IPS-NIHi7 (cell line): ENCODE measurements around the gene ADAMTSL5.
"Not testable (repeated sequence)": the region's sequence is repeated elsewhere in the genome, so short reads cannot be mapped to it uniquely, and the experiment has no call there.

Source experiments
- DNase-seq: peaks from one replicate; pipeline ENCODE4 v3.0.0; 2012; ENCODE audit warnings: mixed read lengths; ENCODE audit errors: extremely low spot score

The ADAMTSL5 gene

DNA sequence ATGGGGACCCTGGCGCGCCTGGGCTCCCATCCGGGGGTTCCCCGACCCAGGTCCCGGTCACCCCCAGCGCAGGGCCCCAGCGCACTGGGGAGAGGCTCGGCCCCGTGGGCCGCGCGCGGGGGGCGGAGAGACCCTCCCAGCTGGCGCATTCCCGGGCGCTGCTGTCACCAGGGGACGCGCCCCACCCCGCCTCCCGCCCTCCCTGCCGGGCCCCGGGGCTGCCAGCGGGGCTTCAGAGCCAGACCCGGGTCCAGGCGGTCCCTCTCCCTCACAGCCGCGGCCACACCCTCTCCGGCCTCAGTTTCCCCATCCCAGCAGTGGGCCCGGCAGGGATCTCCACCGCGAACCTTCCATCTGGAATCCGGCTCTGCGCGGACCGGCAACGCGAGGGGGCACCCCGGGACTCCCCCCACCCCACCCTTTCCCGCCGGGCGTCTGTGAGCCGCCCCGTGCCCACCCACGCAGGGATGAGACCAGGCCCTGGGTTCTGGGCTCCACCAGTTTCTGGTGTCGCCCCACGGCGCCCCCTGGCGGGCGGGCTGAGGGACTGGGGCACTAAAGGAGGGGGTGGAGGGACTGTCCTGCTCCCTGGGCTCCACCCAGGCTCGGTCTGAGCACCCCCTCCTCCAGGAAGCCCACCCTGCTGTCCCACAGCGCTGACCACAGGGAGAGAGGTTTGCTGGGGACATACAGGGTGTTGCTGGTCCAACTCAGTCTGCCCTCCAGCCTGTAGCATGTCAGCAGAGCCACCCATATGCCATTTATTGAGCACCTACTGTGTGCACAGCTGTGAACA lies 878 bp upstream of the ADAMTSL5 start:
- DNase-seq, result peak; percentile 74

DNA sequence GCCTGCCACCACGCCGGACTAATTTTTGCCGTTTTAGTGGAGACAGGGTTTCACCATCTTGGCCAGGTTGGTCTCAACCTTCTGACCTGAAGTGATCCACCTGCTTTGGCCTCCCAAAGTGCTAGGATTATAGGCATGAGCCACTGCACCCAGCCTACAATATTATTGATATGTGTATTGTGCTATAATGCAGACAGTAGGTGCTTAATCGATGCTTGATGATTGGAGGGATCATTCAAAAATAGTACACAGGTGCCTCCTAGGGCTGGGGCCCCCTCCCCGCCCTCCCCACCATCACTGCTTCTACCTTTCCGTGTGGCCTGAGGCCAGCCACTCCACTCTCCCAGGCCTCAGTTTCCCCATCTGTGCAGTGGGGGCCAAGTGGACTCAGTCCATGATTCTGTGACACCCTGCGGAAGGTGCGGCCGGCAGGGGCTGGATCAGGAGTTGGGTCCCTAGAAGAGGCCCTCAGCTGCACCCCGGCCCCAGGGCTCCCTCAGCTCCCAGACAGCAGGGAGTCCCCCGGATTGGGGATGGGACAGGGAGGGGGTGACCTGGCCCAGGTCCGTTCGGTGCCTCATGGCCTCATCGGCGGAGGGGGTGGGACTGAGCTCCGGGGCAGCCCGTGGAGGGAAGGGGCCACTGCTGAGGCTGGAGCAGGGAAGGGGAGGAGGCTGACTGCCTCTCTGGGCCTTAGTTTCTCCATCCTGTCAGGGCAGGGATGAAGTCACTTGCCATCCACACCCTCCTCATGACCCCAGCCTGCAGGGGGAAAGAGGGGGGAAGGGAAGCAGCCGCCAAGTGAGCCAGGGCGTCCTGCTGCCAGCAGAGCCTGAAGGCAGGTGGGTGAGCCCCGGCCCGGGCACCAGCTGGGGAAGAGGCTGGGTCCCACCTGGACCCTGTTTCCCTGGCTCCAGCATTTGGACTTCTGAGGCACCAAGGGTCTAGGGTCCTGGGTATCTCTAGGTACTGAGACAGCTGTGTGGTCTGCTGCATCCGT lies 1.2 kb downstream of the ADAMTSL5 start:
- DNase-seq, result no peak

DNA sequence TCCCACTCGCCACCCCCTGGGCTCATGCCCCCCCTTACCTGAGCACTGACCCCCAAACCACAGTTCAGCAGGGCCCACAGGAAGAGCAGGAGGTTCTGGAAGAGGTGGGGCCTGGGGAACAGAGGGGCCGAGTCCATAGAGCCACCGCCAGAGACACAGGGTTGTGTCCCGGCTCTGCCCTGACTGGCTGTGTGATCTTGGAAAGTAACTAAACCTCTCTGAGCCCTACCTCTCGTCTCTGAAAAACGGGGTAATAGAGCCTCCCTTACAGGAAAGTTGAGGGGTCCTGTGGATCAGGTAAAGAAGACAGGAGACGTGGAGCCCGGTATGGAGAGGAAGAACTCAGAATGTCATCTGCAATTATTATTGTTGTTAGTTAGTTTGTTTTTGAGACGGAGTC lies 2.0 kb downstream of the ADAMTSL5 start:
- no peak for DNase-seq

DNA sequence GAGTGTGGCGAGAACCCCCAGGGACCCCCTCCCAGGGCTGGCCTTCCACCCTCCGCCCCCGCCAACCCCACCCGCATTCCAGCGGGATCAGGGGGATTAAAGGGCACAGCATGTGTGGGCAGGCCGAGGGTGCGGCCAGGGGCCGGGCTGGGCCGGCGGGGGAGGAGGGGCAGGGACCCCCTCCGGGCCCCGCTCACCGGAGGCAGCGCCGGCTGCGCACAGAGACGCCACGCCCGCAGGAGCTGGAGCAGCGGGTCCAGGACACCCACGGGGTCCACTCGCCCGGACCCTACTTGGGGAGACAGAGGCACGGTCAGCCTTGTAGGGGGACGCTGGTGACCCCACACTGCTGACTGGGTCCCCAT lies 2.4 kb downstream of the ADAMTSL5 start:
- DNase-seq, result no peak

DNA sequence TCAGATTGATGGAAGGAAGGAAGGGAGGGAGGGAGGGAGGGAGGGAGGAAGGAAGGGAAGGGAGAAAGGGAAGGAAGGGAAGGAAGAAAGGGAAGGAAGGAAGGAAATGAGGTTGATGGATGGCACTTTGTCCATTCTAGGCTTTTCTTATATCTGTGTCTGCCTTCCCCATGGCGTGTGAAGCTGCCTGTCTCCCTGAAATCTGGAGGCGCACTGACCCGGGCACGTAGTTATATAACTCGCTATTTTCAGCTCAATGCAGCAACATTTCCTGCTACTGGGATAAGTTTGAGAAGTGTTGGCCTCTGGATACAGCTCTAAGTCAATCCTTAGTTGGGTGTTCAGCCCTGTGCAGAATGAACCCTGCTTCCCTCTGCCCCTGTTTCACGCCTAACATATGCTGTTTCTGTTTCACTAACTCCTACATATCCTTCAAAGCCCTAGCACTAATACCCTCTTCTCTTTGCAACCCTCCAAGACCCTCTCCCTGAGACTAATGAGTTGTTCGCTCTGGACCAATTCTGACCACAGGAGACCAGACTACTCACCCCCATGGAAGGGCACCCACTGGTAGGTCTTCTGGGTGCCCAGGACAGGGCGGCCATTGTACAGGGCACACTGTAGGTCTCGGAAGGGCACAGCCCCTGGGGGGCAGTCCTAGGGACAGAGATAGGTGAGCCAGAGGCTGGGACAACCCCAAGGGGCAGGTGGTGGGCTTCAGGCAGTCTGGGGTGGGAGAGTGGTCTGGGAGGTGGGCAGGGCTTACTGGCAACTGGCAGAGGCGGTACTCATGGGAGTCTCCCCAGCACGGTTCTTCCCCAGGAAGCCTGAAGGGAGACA lies 3.0 kb downstream of the ADAMTSL5 start:
- DNase-seq, result no peak

DNA sequence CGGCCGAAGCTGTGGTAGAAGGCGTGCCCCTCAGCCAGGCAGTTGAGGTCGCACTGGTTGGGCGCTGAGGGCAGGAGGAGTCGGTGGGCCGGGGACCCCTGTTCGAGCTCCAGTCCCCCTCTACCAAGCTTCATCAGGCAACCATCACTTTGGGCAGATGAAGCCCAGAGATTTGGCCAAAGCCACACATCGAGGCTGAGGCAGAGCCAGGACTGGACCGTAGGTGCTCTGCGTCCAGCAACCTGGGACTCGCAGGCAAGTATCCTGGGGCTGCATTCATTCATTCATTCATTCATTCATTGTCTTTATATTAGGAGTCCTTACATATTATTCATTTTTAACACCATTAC lies 4.3 kb downstream of the ADAMTSL5 start:
- no peak for DNase-seq

DNA sequence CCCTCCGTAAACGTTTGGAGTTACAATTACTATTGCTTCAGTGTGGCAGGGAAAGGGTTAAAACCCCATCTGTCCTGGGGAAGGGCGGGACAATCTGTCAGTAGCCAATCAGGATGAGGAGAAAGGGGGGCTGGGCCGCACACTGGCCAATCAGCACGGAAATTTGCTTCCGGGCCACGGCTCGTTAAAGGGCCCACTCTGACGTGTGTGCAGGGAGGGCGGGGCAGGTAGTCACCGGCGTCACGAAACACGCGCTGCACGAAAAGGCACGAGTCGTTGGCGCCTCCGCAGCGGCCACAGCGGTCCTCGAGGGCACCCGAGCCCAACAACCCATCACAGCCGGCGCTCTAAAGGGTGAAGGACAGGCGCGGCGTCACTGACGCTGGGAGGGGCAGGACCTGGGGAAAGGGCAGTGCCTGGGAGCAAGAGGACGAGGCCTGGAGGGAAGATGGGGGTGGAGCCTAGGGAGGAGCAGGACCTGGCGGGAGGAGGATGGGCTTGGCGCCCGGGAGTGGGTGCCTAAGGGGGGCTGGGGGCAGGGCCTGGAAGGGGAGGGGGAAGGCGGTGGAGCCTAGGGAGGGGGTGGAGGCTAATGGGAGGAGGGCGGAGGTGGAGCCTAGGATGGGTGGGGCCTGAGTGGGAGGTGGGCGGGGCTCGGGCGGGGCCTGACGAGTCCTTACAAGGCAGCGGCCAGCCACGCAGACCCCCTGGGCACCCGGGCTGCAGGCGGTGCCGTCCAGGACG lies 4.9 kb downstream of the ADAMTSL5 start:
- DNase-seq, result peak; percentile 99

DNA sequence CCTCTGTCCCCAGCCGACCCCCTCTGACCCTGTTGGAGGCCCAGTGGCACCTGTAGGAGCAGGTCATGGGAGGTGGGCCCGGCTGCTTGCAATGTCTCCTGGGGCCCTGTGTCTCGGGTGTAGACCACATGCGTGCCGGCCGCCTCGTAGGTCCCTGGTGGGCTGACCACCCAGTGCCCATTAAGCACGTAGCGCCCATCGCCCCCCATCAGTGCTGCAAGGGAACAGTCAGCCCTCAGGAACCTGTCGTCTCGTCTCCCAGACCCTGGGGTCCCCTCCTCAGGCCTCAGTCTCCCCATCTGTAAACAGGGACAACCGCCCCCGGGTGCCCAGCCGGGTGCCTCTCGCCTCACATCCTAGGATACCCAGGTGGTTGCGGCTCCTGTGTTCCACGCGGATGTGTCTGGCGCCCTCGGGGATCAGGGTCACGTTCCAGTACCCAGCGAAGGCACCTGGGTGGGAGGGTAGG lies 5.6 kb downstream of the ADAMTSL5 start:
- DNase-seq, result no peak

DNA sequence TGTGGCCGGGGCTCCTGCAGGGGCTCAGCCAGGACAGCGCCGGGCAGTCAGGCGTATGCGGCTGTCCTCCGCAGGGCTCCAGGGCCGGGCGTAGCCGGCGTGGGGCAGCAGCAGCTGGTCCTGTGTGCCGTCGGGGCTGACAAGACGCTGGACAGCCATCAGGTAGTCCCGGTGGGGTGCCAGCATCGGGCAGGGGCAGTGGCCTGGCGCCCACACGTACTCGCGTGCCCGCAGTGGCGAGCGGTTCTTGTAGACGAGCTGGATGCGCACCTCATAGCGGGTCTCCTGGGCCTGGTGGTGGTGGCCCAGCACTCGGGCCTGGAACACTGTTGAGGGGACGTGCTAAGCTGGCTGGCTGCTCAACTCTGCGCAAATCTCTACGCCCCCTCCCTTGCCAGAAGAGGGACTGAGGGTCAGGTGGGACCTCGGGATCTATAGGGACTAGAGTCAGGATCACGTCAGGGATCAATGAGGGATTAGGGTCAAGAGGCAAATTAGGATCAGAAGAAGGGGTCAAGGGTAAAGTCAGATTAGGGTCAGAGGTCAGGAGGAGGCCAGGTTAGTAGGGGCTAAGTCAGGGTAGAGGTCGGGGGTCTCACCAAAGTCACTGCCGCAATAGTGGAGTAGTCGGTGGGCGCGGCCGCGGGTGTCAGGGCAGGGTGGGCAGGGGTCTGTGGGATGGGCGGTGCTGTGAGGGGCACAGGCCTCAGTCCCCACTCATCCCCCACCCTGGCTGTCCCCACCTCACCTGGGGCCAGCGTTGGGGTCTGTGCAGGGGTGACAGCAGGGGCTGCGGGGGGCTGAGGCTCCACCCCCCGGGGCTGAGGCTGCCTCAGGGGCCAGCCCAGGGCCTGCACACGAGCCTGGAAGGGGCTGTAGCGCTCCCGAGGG lies 6.6 kb downstream of the ADAMTSL5 start:
- DNase-seq, result no peak

DNA sequence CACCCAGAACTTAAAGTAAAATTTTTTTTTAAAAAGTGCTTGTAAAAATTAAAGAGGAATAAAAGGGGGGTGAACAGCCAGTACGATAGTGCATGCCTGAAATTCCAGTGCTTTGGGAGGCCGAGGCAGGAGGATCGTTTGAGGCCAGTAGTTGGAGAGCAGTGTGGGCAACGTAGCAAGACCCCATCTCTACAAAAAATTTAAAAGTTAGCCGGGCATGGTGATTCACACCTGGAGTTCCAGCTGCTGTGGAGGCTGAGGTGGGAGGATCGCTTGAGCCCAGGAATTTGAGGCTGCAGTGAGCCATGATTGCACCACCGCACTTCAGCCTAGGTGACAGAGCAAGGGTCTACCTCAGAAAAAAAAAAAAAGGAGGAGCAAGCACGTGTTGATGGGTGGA lies 7.8 kb downstream of the ADAMTSL5 start:
- no peak for DNase-seq

DNA sequence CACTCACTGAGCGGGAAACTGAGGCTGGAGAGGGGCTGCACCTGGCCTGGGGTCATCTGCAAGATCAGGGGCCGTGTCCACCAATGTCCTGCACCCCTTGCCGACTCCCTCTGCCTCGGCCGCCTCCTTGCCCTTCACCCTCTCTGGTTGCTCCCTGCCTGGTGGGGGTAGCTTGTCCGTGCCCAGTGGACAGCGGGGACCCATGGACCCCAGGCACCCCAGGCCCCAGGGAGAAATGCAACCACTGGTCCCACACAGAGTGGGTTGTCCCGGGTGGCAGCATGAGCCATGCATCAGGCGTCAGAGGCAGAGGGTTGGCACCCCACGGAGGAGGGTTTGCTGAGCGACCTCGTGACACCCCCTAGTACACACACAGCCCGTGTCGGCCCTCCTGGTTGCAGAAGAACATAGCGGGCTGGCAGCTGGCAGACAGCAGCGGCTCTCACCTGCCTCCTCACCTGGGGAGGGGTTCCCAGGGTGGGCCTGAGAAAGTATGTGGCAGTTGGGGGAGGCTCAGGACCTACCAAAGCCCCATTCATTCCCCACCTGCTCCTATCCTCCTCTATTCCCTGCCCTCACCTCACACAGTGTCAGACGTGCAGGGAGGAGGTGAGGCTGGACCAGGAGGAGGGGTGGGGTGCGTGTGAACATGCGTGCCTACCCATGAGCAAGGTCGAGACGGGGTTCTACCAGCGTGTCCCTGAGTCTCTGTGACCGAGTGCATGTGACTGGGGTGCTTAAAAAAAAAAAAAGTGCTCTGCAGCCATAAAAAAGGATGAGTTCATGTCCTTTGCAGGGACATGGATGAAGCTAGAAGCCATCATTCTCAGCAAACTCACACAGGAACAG lies 8.7 kb downstream of the ADAMTSL5 start:
- no peak for DNase-seq

DNA sequence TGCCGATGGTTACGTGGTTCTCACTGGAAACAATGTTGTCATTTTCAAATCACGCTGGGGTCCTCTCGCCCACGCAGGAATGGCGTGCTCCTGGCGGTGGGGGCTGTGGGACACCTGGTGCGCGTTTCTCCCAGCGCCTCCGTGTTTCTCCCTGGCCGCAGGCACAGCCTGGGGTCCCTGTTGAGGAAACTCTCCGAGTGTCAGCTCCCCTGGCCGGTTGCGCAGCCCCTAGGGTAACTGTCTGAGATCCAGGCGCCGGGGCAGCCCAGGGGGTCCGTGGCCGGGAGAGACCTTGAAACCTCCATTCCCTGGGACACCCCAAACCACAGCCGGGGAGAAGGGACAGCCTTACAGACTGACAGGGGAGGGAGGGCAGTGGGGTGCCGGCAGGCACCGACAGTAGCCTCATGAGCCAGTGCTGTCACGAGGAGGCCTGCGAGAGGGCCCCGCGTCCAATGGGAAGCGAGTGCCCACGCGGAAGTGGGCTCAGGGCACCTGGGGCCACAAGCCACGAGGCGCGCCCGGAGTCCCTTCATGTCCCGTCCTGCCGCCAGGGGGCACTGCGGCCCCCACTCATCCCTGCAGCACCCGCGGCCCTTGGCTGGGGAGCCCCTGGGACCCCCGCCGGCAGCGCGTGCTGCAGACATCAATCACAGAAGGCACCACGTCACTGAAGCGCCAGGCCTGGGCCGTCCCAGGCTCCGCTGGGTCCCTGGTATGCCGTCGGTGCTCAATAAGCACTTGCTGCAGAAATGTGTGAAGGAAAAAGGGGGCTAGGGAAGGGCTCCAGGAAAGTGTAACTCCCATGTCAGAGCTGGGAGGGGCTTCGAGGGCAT lies 9.5 kb downstream of the ADAMTSL5 start:
- DNase-seq, result peak; percentile 67

DNA sequence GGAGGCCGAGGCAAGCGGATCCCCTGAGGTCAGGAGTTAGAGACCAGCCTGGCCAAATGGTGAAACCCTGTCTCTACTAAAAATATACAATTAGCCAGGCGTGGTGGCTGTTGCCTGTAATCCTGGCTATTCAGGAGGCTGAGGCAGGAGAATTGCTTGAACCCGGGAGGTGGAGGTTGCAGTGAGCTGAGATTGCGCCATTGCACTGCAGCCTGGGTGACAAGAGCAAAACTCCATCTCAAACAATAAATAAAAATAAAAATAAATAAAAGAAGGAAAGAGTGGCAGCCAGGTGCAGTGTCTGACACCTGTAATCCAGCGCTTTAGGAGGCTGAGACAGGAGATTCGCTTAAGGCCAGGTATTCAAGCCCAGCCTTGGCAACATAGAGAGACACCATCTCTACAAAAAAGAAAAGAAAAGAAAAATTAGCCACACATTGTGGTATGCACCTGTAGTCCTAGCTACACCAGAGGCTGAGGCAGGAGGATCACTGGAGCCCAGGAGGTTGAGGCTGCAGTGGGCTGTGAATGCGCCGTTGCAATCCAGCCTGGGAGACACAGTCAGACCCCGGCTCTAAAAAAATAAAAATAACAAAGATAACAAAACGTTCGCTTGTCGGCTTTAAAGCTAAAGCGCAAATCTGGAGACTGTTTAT lies 10.3 kb downstream of the ADAMTSL5 start:
- DNase-seq, result no peak

DNA sequence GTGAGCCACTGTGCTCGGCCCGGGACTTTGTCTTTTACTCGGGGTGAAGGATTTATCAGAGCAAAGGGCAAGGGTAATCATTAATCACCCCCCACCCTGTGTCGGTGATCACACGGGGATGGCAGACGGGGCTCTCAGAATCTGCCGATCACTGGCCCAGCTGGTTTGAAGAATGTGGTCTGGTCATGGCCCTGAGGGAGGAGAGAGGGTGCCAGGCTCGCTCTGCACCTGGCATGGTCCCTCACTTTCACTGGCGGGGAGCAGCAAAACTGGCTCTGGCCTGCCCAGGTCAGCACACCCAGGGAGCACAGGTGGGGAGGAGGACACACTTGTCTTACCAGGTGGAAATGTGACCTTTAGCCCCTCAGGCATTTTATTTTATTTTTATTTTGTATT lies 11.6 kb downstream of the ADAMTSL5 start:
- DNase-seq, result no peak

DNA sequence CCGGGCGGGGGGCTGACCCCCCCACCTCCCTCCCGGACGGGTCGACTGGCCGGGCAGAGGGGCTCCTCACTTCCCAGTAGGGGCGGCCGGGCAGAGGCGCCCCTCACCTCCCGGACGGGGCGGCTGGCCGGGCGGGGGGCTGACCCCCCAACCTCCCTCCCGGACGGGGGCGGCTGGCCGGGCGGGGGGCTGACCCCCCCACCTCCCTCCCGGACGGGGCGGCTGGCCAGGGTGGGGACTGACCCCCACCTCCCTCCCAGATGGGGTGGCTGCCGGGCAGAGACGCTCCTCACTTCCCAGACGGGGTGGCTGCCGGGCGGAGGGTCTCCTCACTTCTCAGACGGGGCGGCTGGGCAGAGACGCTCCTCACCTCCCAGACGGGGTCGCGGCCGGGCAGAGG lies 13.6 kb downstream of the ADAMTSL5 start:
- not testable (repeated sequence) for DNase-seq

DNA sequence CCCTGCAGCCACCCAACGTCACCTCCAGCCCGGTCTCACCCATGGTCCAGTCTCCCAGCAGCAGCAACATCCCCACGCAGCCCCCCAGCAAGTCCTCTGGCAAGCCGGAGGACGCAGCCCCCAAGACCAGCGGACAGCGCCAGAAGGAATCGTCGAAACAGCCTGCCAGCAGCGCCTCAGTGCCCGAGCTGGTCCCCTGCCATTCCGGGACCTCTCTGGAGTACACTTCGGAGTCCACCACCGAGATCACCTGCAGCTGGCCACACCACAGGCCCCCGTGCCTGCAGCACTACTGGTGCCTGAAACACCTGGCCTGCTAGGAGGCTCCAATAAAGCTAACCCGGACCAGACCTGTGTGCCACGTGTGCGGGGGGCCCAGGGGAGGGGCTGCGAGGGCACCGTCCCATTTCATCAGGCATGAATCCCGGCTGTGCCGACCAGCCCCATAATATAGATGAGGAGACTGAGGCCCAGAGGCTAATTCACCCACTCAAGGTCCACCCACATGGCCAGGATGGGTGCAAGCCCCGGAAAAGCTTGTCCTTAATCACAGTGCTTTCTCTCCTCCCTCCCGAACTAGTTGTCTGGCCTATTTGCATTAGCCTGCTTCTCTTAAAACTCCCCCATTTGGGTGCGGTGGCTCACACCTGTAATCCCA lies 15.1 kb downstream of the ADAMTSL5 start:
- no peak for DNase-seq
